GM18907 (cell line): ENCODE results near the gene RNASE11.
"Not testable (repeated sequence)": the region's sequence is repeated elsewhere in the genome, so short reads cannot be mapped to it uniquely, and the experiment has no call there.

Source experiments
- ATAC-seq: cut with Tn5 transposase; IDR thresholded peaks from one replicate; pipeline ENCODE4 v1.9.1; 2021; ENCODE audit warnings: mild to moderate bottlenecking, moderate library complexity; ENCODE audit not compliant: unreplicated experiment

Gene RNASE11

DNA sequence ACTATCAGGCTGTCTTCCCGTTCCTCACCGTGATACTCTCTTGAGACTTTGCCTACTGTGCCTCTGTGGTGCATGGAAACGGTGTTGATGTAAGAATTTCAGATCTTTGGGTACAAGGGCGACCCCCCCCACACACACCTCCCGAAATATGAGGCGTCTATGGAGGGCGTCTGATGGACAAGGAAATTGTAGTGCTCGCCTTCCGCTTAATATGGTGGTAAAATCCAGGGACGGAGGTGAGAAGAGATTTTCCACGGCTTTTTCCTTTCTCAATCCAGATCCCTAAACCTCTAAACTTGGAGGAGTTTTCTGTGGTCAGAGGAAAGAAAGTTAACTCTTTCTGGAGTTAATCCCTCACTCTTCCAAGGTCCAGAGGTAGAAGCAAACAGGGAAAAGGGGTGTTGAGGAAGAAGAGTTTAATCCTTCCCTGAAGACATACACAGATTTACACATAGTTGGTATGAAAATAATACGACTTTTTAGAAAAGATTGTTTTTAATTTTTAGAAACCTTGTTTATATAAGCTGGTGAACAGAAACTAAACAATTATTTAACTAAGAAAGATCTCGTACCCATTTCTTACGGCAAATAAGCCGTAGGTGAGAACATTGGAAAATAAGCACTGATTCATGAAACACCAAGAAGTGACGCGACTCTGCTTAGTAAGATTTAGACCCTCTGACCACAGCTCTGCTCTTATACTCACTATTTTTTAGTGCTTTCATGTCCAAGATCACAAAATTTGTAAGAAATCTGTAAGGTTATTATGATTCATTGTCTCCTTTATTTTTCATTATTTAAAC, 26.4 kb upstream of the RNASE11 start:
- ATAC-seq = peak; percentile 8

GRCh38 chr14:20613094-20614037, 25.6 kb upstream of the RNASE11 start:
- peak; percentile 75 for ATAC-seq

DNA sequence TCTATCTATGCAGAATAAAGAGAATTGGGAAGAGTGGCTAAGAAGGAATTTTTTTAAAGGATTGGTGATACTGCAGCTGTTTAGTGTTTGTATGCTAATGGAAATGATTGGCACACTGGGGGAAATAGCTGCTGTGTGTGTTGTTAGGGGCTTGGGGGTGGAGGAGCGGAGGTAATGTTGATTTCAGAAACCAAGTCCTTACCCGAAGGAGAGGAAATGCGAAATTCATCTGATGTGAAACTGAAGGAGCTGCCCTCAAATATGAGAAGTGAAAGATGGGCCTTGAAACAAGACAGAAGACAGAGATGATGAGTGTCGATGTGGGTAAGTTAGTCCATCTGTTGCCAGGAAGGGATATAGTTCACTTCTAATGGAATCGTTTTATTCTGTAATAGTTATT, 24.6 kb upstream of the RNASE11 start:
- no peak for ATAC-seq

DNA sequence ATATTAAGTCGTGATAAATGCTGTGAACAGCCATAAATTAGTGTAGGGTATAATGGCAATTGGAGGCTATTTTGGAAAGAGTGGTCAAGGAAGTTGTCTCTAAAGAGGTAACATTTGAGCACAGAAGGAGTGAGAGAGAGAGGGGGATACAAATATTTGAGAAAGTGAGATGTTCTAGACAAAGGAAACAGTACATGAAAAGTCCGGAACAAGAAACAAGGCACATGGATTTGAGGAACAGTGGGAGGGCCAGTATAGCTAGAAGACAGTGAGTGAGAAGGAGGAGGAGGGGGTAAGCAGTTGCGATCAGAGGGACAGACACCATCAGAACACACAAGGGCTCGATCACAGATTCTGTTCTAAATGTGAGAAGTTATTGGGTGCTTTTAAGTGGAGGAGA, 23.5 kb upstream of the RNASE11 start:
- ATAC-seq = no peak

- no peak for ATAC-seq
Measured at GRCh38 chr14:20610002-20610765, 22.4 kb upstream of the RNASE11 start.

GRCh38 chr14:20609215-20610001, 21.6 kb upstream of the RNASE11 start:
- peak; percentile 23 for ATAC-seq

DNA sequence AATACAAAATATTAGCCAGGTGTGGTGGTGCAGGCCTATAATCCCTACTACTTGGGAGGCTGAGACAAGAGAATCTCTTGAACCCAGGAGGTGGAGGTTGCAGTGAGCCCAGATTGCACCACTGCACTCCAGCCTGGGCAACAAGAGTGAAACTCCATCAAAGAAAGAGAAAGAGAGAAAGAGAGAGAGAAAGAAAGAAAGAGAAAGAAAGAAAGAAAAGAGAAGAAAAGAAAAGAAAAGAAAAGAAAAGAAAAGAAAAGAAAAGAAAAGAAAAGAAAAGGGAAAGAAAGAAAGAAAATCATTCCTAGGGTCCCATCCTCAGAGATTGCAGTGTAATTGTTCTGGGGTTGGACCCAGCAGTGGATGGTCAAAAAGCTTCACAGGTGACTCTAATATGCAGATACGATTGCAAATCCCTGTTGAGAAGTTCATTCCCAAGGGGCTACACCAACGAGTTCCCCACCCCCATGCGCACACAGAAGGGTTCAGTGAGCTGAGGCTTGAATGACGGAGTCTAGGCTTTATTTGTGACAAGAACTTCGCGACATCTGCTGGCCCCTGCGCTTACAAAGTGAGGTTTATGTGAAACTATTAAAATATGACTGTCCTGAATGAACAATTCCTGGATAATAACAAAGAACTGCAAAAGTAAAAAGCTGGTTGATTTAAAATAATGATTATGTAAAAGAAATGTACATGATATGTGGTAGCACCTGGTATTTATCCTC, 20.7 kb upstream of the RNASE11 start:
- ATAC-seq = no peak

GRCh38 chr14:20607617-20608016, 19.8 kb upstream of the RNASE11 start:
- ATAC-seq = no peak

GRCh38 chr14:20606902-20607242, 19.1 kb upstream of the RNASE11 start:
- ATAC-seq = no peak

DNA sequence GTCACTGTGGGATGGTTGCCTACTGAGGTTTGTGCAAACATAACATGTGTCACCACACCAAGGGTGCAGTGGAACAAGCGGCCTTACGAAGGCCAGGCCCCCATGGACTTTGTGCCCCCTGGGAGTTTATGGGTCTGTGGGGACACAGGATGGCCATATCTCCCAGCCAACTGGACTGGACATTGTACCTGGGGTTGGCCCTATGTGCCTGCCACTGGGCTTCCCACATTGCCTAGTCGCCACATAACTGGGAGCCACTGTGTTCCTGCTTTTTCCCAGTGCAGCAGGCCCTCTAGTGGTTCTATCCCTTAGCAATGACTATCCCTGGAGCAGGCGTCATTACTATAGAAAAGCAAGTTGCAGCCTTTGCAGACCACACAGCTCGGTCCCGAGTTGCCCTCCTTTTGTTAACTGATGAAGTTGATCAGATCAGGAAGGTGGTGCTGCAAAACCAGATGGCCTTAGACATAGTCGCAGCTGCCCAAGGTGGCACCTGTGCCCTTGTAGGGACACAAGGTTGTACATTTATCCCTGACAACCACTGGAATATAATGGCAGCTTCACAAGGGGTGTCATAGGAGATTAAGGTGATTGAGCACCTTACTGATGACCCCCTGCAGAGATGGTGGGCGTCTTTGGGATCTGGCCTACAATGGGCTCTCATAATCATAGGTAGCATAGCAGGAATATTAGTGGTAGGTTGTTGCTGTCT, 18.5 kb upstream of the RNASE11 start:
- no peak for ATAC-seq

- ATAC-seq = no peak
Measured at GRCh38 chr14:20603813-20604690, 16.3 kb upstream of the RNASE11 start.

DNA sequence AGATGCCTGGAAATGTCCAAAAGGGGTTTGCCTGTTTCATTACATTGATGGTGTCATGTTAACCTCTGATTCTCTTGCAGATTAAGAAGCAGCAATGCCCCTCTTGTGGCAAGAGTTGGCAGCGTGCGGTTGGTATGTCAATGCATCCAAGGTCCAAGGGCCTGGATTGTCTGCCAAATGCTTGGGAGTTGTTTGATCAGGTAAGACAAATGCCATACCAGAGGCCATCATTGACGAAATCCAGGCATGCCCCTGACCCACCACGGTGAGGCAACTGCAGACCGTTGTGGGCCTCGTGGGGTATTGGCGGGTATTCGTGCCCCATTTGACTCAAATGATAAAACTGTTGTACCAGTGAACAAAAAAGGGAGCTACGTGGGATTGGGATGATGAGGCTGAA, 14.8 kb upstream of the RNASE11 start:
- ATAC-seq = no peak

- no peak for ATAC-seq
Measured at GRCh38 chr14:20601522-20601921, 13.7 kb upstream of the RNASE11 start.

- ATAC-seq = no peak
Measured at GRCh38 chr14:20597108-20597507, 9.3 kb upstream of the RNASE11 start.

DNA sequence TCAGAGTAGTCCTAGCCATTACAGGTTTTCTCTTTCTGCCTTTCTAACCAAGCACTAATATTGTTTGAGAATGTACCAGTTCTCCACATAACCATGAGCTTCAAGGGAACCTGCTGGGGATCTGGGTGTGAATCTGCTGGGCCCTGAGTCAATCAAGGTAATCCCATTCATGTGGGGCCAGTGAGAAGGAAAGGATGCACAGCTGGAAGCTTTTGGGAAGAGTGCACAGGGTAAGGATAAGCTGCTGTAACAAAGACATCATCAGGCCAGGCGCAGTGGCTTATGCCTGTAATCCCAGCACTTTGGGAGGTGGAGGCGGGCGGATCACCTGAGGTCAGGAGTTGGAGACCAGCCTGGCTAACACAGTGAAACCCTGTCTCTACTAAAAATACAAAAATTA, 7.9 kb upstream of the RNASE11 start:
- not testable (repeated sequence) for ATAC-seq

DNA sequence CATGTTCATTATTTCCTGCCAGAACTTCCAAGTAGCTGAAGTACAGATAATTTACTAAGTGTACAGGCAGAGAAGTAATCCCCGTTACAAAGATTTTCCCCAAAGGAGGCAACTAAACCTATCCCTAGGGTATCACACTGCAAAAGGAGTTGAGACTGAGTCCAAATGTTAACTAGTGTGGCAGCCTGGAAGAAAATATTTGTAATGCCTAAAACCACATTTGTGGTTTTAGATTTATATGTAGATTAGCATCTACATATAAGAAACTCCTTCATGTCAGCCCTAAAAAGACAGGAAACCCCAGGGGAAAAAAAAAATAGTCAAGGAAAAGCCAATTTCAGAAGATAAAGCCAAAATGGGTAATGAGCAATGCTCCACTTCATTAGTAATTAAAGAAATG, 4.8 kb upstream of the RNASE11 start:
- ATAC-seq = no peak

DNA sequence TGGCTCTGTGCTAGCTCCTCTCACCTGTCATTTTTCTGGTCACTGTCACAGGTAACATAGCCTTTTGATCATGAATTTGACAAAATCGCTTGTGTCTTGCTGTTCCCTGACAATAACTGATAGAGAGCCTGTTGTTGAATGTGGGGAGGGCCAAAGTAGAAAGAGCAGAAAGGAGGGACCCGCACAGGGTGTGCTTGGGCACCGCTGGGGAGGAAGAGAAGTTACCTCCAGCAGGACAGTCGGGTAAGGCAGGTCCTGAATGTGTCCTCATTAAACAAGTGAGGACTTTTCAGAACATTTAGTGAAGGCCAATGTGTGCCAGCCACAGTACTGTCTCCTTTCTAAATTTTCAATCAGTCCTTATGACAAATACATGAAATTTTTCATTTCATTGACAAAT, 3.4 kb upstream of the RNASE11 start, which contains the start of gene RNASE12:
Gene RNASE12 (minus strand): TSS at position 142 of the 400 bp plus-strand sequence. CDS start 653 bp downstream, outside the sequence.
- no peak for ATAC-seq

- ATAC-seq = no peak
Measured at GRCh38 chr14:20583908-20584307, 3.9 kb downstream of the RNASE11 start.
